Fibroblast of mammary gland (primary cell): ENCODE data around the gene SUCNR1.
"Not testable (repeated sequence)": the region's sequence is repeated elsewhere in the genome, so short reads cannot be mapped to it uniquely, and the experiment has no call there.

Experiments used
- DNase-seq: peaks from one replicate; pipeline ENCODE4 v3.0.0-alpha.2; 2010; ENCODE audit warnings: low read depth
- H3K4me3 ChIP-seq: 2 replicates; pipeline ENCODE4 v1.5.1; 2011; ENCODE audit warnings: low read depth, mild to moderate bottlenecking, low read length, moderate library complexity; ENCODE audit not compliant: control insufficient read depth
- CTCF ChIP-seq: conservative IDR thresholded peaks from 2 replicates; pipeline ENCODE4 v1.5.1; 2011; ENCODE audit warnings: low read depth, low read length, inconsistent platforms; ENCODE audit not compliant: control insufficient read depth, insufficient read depth

SUCNR1 gene

GRCh38 chr3:151879679-151880415 lies 6.4 kb downstream of the SUCNR1 start:
- no peak for DNase-seq
- TF ChIP-seq CTCF: no peak
- no peak overlapping the region for H3K4me3 ChIP-seq

DNA sequence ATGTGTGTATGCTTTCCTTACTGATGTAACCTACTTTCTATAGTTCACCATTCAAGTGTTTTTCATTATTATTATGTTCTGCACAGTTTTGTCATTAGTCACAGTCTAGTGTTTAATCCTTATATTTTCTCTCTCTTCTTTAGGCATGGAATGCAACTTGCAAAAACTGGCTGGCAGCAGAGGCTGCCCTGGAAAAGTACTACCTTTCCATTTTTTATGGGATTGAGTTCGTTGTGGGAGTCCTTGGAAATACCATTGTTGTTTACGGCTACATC lies 6.9 kb downstream of the SUCNR1 start:
- no peak overlapping the region for H3K4me3 ChIP-seq
- no peak for DNase-seq
- TF ChIP-seq CTCF: no peak

GRCh38 chr3:151881137-151881536 lies 7.7 kb downstream of the SUCNR1 start:
- DNase-seq: no peak
- H3K4me3 ChIP-seq: no peak overlapping the region
- no peak for TF ChIP-seq CTCF

DNA sequence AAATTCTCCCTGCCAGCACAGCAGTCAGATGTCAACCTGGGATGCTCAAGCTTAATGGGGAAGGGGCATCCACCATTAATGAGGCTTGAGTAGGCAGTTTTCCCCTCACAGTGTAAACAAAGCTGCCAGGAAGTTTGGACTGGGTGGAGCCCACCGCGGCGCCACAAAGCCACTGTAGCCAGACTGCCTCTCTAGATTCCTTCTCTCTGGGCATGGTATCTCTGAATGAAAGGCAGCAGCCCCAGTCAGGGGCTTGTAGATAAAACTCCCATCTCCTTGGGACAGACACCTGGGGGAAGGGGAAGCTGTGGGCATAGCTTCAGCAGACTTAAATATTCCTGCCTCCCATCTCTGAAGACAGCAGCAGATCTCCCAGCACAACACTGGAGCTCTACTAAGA lies 12.0 kb downstream of the SUCNR1 start:
- DNase-seq, H3K4me3 ChIP-seq: not testable (repeated sequence)

DNA sequence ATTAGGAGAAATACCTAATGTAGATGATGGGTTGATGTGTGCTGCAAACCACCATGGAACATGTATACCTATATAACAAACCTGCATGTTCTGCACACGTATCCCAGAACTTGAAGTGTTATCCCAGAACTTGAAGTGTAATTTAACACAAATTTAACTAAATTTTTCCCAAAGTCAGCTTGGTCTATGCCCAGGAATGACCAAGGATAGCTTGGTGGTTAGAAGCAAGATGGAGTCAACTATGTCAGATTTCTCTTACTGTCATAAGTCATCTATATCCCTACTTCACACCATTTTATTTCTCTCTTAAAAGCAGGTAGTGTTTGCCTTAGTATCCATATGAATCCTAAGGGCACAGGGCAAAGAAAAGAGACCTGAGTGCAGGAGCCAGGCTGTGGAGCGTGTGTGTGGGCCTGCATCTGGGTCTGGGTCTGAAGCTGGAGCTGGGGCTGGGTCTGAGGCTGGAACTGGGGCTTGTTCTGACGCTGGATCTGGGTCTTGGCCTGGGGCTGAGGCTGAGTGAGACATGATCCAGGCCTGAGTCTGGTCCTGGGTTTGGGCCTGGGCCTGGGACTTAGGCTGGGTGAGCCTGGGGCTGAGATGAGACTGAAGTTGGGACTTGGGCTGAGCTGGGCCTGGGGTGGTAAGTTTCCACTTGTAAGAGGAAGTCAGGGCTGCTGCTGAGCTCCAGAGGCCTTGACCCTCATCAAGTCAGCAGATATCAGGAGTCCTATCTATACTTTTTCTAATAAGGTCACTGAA lies 14.2 kb downstream of the SUCNR1 start:
- not testable (repeated sequence) for DNase-seq, H3K4me3 ChIP-seq

DNA sequence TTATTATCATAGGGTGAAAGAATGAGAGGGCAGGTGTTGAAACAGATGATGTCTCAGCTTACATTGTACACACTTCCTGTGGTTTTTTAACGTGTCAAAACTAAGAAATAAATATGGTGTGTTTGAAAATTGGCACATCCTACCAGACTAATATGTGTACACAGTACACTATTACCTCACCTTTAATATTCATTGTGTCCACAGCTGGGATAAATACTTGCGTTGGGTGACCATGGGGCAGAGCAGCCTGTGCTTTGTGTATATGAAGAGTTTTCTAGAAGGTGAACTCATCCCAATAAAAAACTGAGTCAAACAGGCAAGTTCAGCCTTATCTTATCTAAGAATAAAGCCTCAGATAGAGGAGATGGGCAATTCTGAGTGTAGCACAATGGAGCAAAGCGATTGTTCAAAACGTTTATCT lies 17.3 kb downstream of the SUCNR1 start:
- no peak for TF ChIP-seq CTCF
- no peak overlapping the region for H3K4me3 ChIP-seq
- DNase-seq: no peak

- no peak overlapping the region for H3K4me3 ChIP-seq
- no peak for DNase-seq
- no peak for TF ChIP-seq CTCF
These were observed 18.3 kb downstream of the SUCNR1 start for GRCh38 chr3:151891721-151892120.

- H3K4me3 ChIP-seq: no peak overlapping the region
- no peak for DNase-seq
- no peak for TF ChIP-seq CTCF
These were observed 20.8 kb downstream of the SUCNR1 start for GRCh38 chr3:151894219-151894618.
